Natural killer cell (primary cell): ENCODE results near the gene TMEM198. TPM values are rescaled to one million over a fixed set of nuclear protein-coding genes. Genes with fewer than 3 reads are reported as not detected.

ENCODE experiments used
- ATAC-seq, 3 donors: fragments of 150-1000 bp in 2 of 3; fragments of 200-7000 bp in 1 of 3; cut with Tn5 transposase; 1 replicate in 1 of 3; 2 replicates in 2 of 3; pipeline ENCODE4 v1.10.0; 2021; ENCODE audit warnings: mild to moderate bottlenecking in 2 of 3, moderate library complexity in 2 of 3
- DNase-seq, 2 donors: peaks; one replicate each; pipeline versions ENCODE4 v3.0.0 to v3.0.0-alpha.2; 2013 to 2021; ENCODE audit warnings: mixed read lengths in 1 of 2
- H3K27ac ChIP-seq: one replicate; pipeline ENCODE4 v1.5.1; 2013; ENCODE audit warnings: mild to moderate bottlenecking, low read length
- H3K27me3 ChIP-seq: one replicate; pipeline ENCODE4 v1.6.1; 2013; ENCODE audit warnings: low read length; ENCODE audit not compliant: control insufficient read depth, insufficient read depth
- H3K36me3 ChIP-seq: one replicate; pipeline ENCODE4 v1.6.1; 2013; ENCODE audit warnings: low read length; ENCODE audit not compliant: control insufficient read depth, insufficient read depth
- H3K4me1 ChIP-seq: one replicate; pipeline ENCODE4 v1.6.1; 2013; ENCODE audit warnings: low read length; ENCODE audit not compliant: control insufficient read depth, insufficient read depth
- H3K4me3 ChIP-seq: one replicate; pipeline ENCODE4 v1.5.1; 2013; ENCODE audit warnings: low read length
- H3K9me3 ChIP-seq: one replicate; pipeline ENCODE4 v1.6.1; 2013; ENCODE audit warnings: low read length; ENCODE audit not compliant: control insufficient read depth, insufficient read depth
- H3K27ac Mint-ChIP-seq, 2 donors: one replicate each; pipeline ENCODE4 v1.8.0; 2022; ENCODE audit warnings: mild to moderate bottlenecking in 2 of 2, mixed read lengths in 2 of 2, moderate library complexity in 1 of 2
- H3K27me3 Mint-ChIP-seq, 2 donors: one replicate each; pipeline ENCODE4 v1.8.0; 2022; ENCODE audit warnings: low read depth in 2 of 2, mixed read lengths in 2 of 2
- H3K36me3 Mint-ChIP-seq: one replicate; pipeline ENCODE4 v1.8.0; 2022; ENCODE audit warnings: mixed read lengths
- H3K4me1 Mint-ChIP-seq, 2 donors: one replicate each; pipeline ENCODE4 v1.8.0; 2022; ENCODE audit warnings: mixed read lengths in 2 of 2
- H3K4me3 Mint-ChIP-seq: one replicate; pipeline ENCODE4 v1.8.0; 2022; ENCODE audit warnings: mild to moderate bottlenecking, moderate library complexity, mixed read lengths
- H3K9me3 Mint-ChIP-seq, 2 donors: one replicate each; pipeline ENCODE4 v1.8.0; 2022; ENCODE audit warnings: mixed read lengths in 2 of 2
- WGBS: methylation state at CpG from one replicate; pipeline ENCODE4 v1.1.7; 2013; ENCODE audit warnings: missing lambda C conversion rate; ENCODE audit not compliant: insufficient coverage; 5-methylcytosine and 5-hydroxymethylcytosine counted together
- intact Hi-C: fragments of 100-400 bp; cut with micrococcal nuclease; formaldehyde crosslinking; loops from one replicate; pipeline ENCODE4 v1.14.2; 2022
- total RNA-seq, 4 donors: library from RNA; stranded (reverse); fragments of 120-200 nt in 1 of 4; gene quantifications; one replicate each; pipeline versions ENCODE4 v1.2.3 to v1.2.4, GENCODE V29; 2013 to 2022
- TF ChIP-seq, protein P1 (sequence below): fragments of 200-600 bp; IDR thresholded peaks from one replicate; pipeline ENCODE4 v1.8.0; 2022; ENCODE audit warnings: antibody characterized with exemption

Gene TMEM198
- total RNA-seq, 3 donors from 2014 or later (not counting 1 experiment from before 2014, with no cell fraction given) = 1.7 to 2.3 (median 1.8) TPM

DNA sequence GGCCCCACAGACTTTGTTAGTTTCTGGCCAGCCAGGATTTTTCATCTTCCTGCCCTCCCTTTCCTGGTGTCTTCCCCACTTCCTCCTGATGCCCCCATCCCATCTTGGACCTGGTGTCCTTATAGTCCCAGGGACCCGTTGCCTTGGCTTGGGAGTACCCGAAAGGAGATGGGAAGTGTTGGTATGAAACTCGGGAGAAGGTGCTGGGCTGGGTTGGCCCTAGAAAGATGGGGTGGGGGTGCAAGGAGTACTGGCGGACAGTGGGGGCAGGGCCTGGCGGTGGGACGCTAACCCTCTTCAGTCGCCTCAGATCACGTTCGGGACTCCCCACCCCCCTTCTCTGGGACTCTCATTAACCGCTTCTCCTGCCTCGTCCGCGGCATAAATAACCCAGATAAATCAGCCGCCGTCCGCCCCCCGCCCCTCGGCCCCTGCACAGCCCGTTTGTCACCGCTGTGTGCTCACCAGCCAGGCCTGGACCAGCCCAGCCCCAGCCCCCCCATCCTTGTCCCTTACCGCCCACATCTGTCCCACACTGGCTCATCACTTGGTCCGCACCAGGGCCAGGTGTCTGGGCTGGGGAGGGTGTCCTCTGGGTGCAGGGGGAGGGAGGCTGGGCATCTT is 33.2 kb upstream of the TMEM198 start:
- H3K27me3 ChIP-seq = peaks cover 41% of the 10 kb centered on the region

DNA sequence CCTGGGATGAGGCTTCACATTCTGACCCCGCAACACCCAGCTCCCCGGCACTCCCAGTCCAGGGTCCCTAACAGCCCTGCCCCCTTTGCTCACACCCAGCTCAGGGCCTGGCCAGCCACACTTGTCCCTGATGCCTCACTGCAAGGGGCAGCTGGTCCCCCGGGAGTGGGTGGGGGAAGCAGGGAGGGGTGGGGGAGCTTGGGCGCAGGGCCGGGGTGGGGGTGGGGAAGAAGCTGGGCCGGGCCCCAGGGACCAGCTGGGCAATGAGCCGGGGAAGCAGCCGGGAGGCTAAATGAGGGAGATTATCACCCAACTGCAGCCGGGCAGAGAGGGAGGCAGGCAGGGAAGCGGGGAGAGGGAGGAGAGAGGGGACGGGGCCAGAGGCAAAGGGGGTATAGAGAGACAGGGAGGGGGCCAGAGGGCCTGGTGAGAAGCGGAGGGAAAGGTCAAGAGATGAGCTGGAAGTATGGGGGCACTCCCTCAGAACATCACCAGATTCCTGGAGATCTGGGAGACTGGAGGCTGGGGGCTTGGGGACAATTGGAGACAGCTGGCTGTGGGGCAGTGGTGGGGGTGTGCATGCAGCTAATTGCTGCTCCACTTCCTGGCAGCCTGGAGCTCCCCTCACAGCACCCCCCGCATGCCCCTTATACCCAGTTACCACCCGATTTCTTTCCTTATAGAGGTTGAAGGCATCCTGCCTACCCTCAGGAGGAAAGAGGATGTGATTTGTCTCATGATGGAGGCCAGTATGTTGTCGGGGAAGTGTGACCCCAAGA is 32.1 kb upstream of the TMEM198 start:
- intact Hi-C loops = no loop called here
- ATAC-seq = no peak
- peaks cover 39 to 59% of the 10 kb centered on the region in 2 donors for H3K27me3 Mint-ChIP-seq
- no peak overlapping the region for H3K27ac Mint-ChIP-seq
- no peaks in the 10 kb centered on the region for H3K9me3 ChIP-seq
- peaks cover 41% of the 10 kb centered on the region for H3K27me3 ChIP-seq
- peaks cover 5% of the 10 kb centered on the region for H3K36me3 ChIP-seq
- H3K9me3 Mint-ChIP-seq = no peaks in the 10 kb centered on the region
- no peak overlapping the region for H3K4me3 Mint-ChIP-seq
- WGBS = 21% methylated on average over 13 of the region's 15 CpGs
- H3K36me3 Mint-ChIP-seq = no peaks in the 10 kb centered on the region
- no peak overlapping the region for H3K27ac ChIP-seq
- H3K4me1 ChIP-seq = peaks cover 12% of the 10 kb centered on the region
- H3K4me1 Mint-ChIP-seq = peaks cover 8 to 28% of the 10 kb centered on the region in 2 donors
- TF ChIP-seq, protein P1, sequence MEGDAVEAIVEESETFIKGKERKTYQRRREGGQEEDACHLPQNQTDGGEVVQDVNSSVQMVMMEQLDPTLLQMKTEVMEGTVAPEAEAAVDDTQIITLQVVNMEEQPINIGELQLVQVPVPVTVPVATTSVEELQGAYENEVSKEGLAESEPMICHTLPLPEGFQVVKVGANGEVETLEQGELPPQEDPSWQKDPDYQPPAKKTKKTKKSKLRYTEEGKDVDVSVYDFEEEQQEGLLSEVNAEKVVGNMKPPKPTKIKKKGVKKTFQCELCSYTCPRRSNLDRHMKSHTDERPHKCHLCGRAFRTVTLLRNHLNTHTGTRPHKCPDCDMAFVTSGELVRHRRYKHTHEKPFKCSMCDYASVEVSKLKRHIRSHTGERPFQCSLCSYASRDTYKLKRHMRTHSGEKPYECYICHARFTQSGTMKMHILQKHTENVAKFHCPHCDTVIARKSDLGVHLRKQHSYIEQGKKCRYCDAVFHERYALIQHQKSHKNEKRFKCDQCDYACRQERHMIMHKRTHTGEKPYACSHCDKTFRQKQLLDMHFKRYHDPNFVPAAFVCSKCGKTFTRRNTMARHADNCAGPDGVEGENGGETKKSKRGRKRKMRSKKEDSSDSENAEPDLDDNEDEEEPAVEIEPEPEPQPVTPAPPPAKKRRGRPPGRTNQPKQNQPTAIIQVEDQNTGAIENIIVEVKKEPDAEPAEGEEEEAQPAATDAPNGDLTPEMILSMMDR = no peak
- no peak overlapping the region for H3K4me3 ChIP-seq
- no peak for DNase-seq

More for the DNA sequence above, 33.2 kb upstream of the TMEM198 start:
- Mint-ChIP-seq H3K27ac (peak overlapping the region in 1 of 2 donors; percentile 35), H3K36me3 (no peaks in the 10 kb centered on the region), H3K4me1 (peaks cover 8 to 28% of the 10 kb centered on the region in 2 donors), H3K4me3 (no peak overlapping the region), H3K9me3 (no peaks in the 10 kb centered on the region), H3K27me3 (peaks cover 28 to 48% of the 10 kb centered on the region in 2 donors)
- Histone ChIP-seq H3K27ac (no peak overlapping the region), H3K4me1 (peaks cover 12% of the 10 kb centered on the region), H3K4me3 (no peak overlapping the region), H3K36me3 (peaks cover 16% of the 10 kb centered on the region), H3K9me3 (no peaks in the 10 kb centered on the region)
- DNase-seq (no peak), ATAC-seq (no peak)
- intact Hi-C loops = no loop called here
- TF ChIP-seq, protein P1 = no peak
- 29% methylated on average over 22 of the region's 22 CpGs for WGBS

DNA sequence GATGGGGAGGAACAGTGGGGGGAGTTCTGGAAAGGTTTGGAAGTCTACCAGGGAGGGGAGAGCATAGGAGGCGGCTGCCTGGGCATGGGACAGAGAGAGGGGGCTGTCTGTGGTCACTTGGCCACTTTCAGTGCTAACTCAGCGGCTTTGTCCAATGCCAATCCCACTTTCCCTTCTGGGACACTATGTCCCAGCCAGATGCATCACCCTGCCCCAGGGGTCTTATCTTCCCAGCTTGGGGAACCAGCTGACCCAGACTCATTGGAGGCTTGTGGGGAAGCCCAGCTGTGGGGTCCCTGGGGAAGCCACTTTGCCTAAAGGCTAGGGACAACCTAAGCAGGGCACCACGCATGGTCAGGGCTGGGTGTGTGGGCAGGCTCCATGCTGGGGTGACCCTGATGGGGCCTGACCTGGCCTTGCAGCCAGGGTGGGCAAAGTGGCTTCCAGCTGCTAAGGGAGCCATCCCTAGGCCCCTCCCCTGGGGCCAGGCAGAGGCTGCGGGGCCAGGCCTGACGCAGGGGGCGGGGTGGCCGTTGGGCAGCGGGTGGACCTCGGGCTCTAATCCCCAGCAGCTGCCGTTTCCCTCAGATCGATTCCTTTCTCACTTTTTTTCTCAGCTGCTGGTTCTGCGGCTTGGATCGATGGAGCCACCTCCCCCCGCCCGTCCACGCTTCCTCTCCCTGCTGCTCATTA is 31.2 kb upstream of the TMEM198 start:
- peaks cover 8 to 28% of the 10 kb centered on the region in 2 donors for H3K4me1 Mint-ChIP-seq
- 14% methylated on average over 16 of the region's 16 CpGs for WGBS
- peaks cover 41% of the 10 kb centered on the region for H3K27me3 ChIP-seq

More for the DNA sequence above, 31.2 kb upstream of the TMEM198 start:
- TF ChIP-seq, protein P1 = no peak
- Mint-ChIP-seq H3K27me3 (peaks cover 44 to 66% of the 10 kb centered on the region in 2 donors), H3K4me3 (no peak overlapping the region), H3K27ac (no peak overlapping the region), H3K36me3 (no peaks in the 10 kb centered on the region), H3K9me3 (no peaks in the 10 kb centered on the region)
- H3K9me3 ChIP-seq = no peaks in the 10 kb centered on the region
- no peaks in the 10 kb centered on the region for H3K36me3 ChIP-seq
- no peak overlapping the region for H3K4me3 ChIP-seq
- ATAC-seq (no peak), DNase-seq (no peak)
- H3K4me1 ChIP-seq = peaks cover 12% of the 10 kb centered on the region
- H3K27ac ChIP-seq = no peak overlapping the region
- intact Hi-C loops = no loop called here
